OCI-LY1 (cell line): ENCODE results near the gene CLTC.

ENCODE experiments used
- H2AFZ ChIP-seq: fragments of 200-600 bp; sonication (generic), shearing (Covaris generic); 2 replicates; pipeline ENCODE4 v1.6.0; 2014; ENCODE audit warnings: antibody characterized with exemption, mild to moderate bottlenecking, low read length
- H3F3A ChIP-seq: fragments of 200-600 bp; sonication (generic), shearing (Covaris generic); 2 replicates; pipeline ENCODE4 v1.6.0; 2014; ENCODE audit warnings: mild to moderate bottlenecking, antibody characterized with exemption, low read length, moderate library complexity; ENCODE audit not compliant: insufficient read depth
- H3K27ac ChIP-seq: fragments of 200-600 bp; sonication (generic); 2 replicates; pipeline ENCODE4 v1.5.1; 2014; ENCODE audit warnings: low read length, mixed run types, mild to moderate bottlenecking, low read depth; ENCODE audit not compliant: poor library complexity, severe bottlenecking
- H3K27me3 ChIP-seq: fragments of 200-600 bp; sonication (generic); 2 replicates; pipeline ENCODE4 v1.6.0; 2014; ENCODE audit warnings: antibody characterized with exemption, mild to moderate bottlenecking, low read length, moderate library complexity; ENCODE audit not compliant: insufficient read depth
- H3K36me3 ChIP-seq: fragments of 200-600 bp; sonication (generic); 2 replicates; pipeline ENCODE4 v1.6.1; 2014; ENCODE audit warnings: mild to moderate bottlenecking, antibody characterized with exemption, low read length, moderate library complexity, mixed read lengths; ENCODE audit not compliant: insufficient read depth
- H3K4me1 ChIP-seq: fragments of 200-600 bp; sonication (generic); 2 replicates; pipeline ENCODE4 v1.5.1; 2014; ENCODE audit warnings: mild to moderate bottlenecking, low read length, moderate library complexity; ENCODE audit not compliant: insufficient read depth, severe bottlenecking
- H3K4me2 ChIP-seq: fragments of 200-600 bp; sonication (generic), shearing (Covaris generic); 2 replicates; pipeline ENCODE4 v1.6.1; 2014; ENCODE audit warnings: low read length
- H3K4me3 ChIP-seq: fragments of 200-600 bp; sonication (generic); 2 replicates; pipeline ENCODE4 v1.5.1; 2014; ENCODE audit warnings: low read length, low read depth, mild to moderate bottlenecking, mixed read lengths; ENCODE audit not compliant: poor library complexity, severe bottlenecking
- H3K79me2 ChIP-seq: fragments of 200-600 bp; shearing (Covaris generic); 2 replicates; pipeline ENCODE4 v1.6.1; 2016; ENCODE audit warnings: mixed run types, low read length, mixed read lengths; ENCODE audit not compliant: insufficient read depth
- H3K9ac ChIP-seq: fragments of 200-600 bp; sonication (generic), shearing (Covaris generic); 2 replicates; pipeline ENCODE4 v1.6.1; 2014; ENCODE audit warnings: mild to moderate bottlenecking, low read length, mixed read lengths
- H3K9me2 ChIP-seq: fragments of 200-600 bp; sonication (generic), shearing (Covaris generic); 2 replicates; pipeline ENCODE4 v1.6.1; 2014; ENCODE audit warnings: low read depth, mild to moderate bottlenecking, low read length, mixed read lengths
- H3K9me3 ChIP-seq: fragments of 200-600 bp; shearing (Covaris generic); 2 replicates; pipeline ENCODE4 v1.6.1; 2014; ENCODE audit warnings: low read length, mixed read lengths
- H4K20me1 ChIP-seq: fragments of 200-600 bp; sonication (generic), shearing (Covaris generic); 2 replicates; pipeline ENCODE4 v1.6.0; 2016; ENCODE audit warnings: mild to moderate bottlenecking, low read length; ENCODE audit not compliant: insufficient read depth
- CTCF ChIP-seq: fragments of 200-600 bp; sonication (generic), shearing (Covaris generic); IDR thresholded peaks from 2 replicates; pipeline ENCODE4 v1.5.1; 2017; ENCODE audit warnings: mild to moderate bottlenecking, antibody characterized with exemption, low read length, moderate library complexity, mixed read lengths
- EZH2 ChIP-seq: fragments of 200-600 bp; sonication (generic), shearing (Covaris generic); IDR thresholded peaks from 2 replicates; pipeline ENCODE4 v1.8.0; 2017; ENCODE audit warnings: borderline replicate concordance, mixed run types, mild to moderate bottlenecking, antibody characterized with exemption, low read length, moderate library complexity, mixed read lengths

The CLTC gene

DNA sequence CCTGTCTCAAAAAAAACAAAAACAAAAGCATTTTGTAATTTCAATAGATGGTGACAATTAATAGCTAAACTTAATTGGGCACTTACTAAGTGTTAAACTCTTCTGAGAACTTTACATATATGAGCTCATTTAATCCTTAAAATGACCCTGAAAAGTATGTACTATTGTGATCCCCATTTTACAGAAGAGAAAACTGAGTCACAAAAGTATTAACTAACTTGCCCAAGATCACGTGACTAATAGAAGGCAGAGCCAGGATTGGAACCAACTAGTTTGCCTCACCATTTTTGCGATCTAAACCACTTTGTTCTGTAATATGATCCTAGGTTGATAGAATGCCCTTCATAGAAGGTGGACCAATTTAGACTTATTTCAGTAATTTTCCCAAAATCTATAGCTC lies 114.0 kb downstream of the CLTC start:
- no peak overlapping the region for H3K4me3 ChIP-seq
- H4K20me1 ChIP-seq = no peaks in the 10 kb centered on the region
- no peak overlapping the region for H2AFZ ChIP-seq
- peaks cover 4% of the 10 kb centered on the region; the same call in 1 of the 2 replicates for H3K79me2 ChIP-seq
- H3K9me2 ChIP-seq = no peaks in the 10 kb centered on the region
- H3K4me1 ChIP-seq = no peaks in the 10 kb centered on the region
- H3K27me3 ChIP-seq = no peaks in the 10 kb centered on the region
- no peak for TF ChIP-seq CTCF
- no peak for TF ChIP-seq EZH2
- peaks cover 25% of the 10 kb centered on the region for H3K36me3 ChIP-seq
- H3K27ac ChIP-seq = no peak overlapping the region
- no peaks in the 10 kb centered on the region for H3K9me3 ChIP-seq
- H3F3A ChIP-seq = peaks cover 4% of the 10 kb centered on the region; the same call in 1 of the 2 replicates
- H3K9ac ChIP-seq = no peak overlapping the region
- no peak overlapping the region for H3K4me2 ChIP-seq

GRCh38 chr17:59734226-59734625 lies 114.5 kb downstream of the CLTC start:
- H3K4me3 ChIP-seq = no peak overlapping the region
- no peaks in the 10 kb centered on the region for H3K79me2 ChIP-seq
- H3K36me3 ChIP-seq = peaks cover 25% of the 10 kb centered on the region
- no peaks in the 10 kb centered on the region for H3K9me3 ChIP-seq
- no peaks in the 10 kb centered on the region for H4K20me1 ChIP-seq
- TF ChIP-seq EZH2 (no peak), CTCF (no peak)
- H3K9ac ChIP-seq = no peak overlapping the region
- H3K4me1 ChIP-seq = no peaks in the 10 kb centered on the region
- peaks cover 4% of the 10 kb centered on the region; the same call in 1 of the 2 replicates for H3F3A ChIP-seq
- no peaks in the 10 kb centered on the region for H3K27me3 ChIP-seq
- H2AFZ ChIP-seq = no peak overlapping the region
- no peaks in the 10 kb centered on the region for H3K9me2 ChIP-seq
- no peak overlapping the region for H3K27ac ChIP-seq
- H3K4me2 ChIP-seq = no peak overlapping the region

GRCh38 chr17:59737324-59737723 lies 117.6 kb downstream of the CLTC start:
- Histone ChIP-seq H3K79me2 (no peaks in the 10 kb centered on the region), H3K4me3 (no peak overlapping the region), H3K9ac (no peak overlapping the region)

More at GRCh38 chr17:59737324-59737723, 117.6 kb downstream of the CLTC start:
- H4K20me1 ChIP-seq = no peaks in the 10 kb centered on the region
- H3K36me3 ChIP-seq = peaks cover 25% of the 10 kb centered on the region
- H2AFZ ChIP-seq = no peak overlapping the region
- H3K4me2 ChIP-seq = no peak overlapping the region
- H3K27ac ChIP-seq = no peak overlapping the region
- TF ChIP-seq EZH2 (no peak), CTCF (no peak)
- H3K27me3 ChIP-seq = no peaks in the 10 kb centered on the region
- H3K9me2 ChIP-seq = no peaks in the 10 kb centered on the region
- H3K9me3 ChIP-seq = no peaks in the 10 kb centered on the region
- no peaks in the 10 kb centered on the region for H3K4me1 ChIP-seq
- no peaks in the 10 kb centered on the region for H3F3A ChIP-seq
